Testis (tissue), 3 donors: ENCODE results near the gene BCAS2. TPM values are rescaled to one million over a fixed set of nuclear protein-coding genes. Genes with fewer than 3 reads are reported as not detected.

ENCODE experiments used
- DNase-seq: peaks from one replicate; pipeline ENCODE4 v3.0.0-alpha.2; 2019
- H3K27ac ChIP-seq, 2 donors: fragments of 200-600 bp; sonication (generic); one replicate each; pipeline ENCODE4 v1.5.1; 2019
- H3K27me3 ChIP-seq: fragments of 200-600 bp; sonication (generic); one replicate; pipeline ENCODE4 v1.5.1; 2019
- H3K36me3 ChIP-seq: fragments of 200-600 bp; sonication (generic); one replicate; pipeline ENCODE4 v1.5.1; 2017; ENCODE audit warnings: low read depth; ENCODE audit errors: missing control alignments
- H3K4me1 ChIP-seq: fragments of 200-600 bp; sonication (generic); one replicate; pipeline ENCODE4 v1.5.1; 2019
- H3K4me3 ChIP-seq, 2 donors: fragments of 200-600 bp; sonication (generic); one replicate each; pipeline ENCODE4 v1.5.1; 2017 to 2019
- H3K9me3 ChIP-seq: fragments of 200-600 bp; sonication (generic); one replicate; pipeline ENCODE4 v1.5.1; 2017
- POLR2A ChIP-seq: fragments of 450-650 bp; IDR thresholded peaks from one replicate; pipeline ENCODE4 v1.6.1; 2017; ENCODE audit warnings: antibody characterized with exemption, mild to moderate bottlenecking, moderate library complexity
- WGBS, 2 donors: methylation state at CpG; one replicate each; pipeline ENCODE4 v1.1.5; 2018; 5-methylcytosine and 5-hydroxymethylcytosine counted together
- intact Hi-C: fragments of 100-400 bp; cut with DNase I; formaldehyde crosslinking; loops from one replicate; pipeline ENCODE4 v1.15.1; 2023; ENCODE audit warnings: low total_unique reads
- polyA plus RNA-seq: library from polyadenylated mRNA; stranded (reverse); fragments of 350-450 nt; fragmentation: Illumina TruSeq; extraction: RNeasy Lipid Tissue Mini Kit (QIAGEN cat#74804); gene quantifications from one replicate; pipeline ENCODE4 v1.2.3, GENCODE V29; 2014; ENCODE audit warnings: low read depth, low replicate concordance; ENCODE audit not compliant: insufficient read depth
- total RNA-seq, 2 donors: library from RNA; depleted of rRNA; stranded (reverse); fragments of >200 nt; gene quantifications; one replicate each; pipeline ENCODE4 v1.2.3, GENCODE V29; 2016
- TF ChIP-seq, protein P1 (sequence below), 3 experiments: fragments of 450-650 bp in 2 of 3; fragments of 200-600 bp in 1 of 3; sonication (generic) in 1 of 3; IDR thresholded peaks; one replicate each; pipeline ENCODE4 v1.5.1; 2016 to 2019; ENCODE audit warnings: antibody characterized with exemption in 3 of 3, mild to moderate bottlenecking in 2 of 3, moderate library complexity in 1 of 3

The BCAS2 gene
- total and polyA plus RNA-seq, 3 donors from 2014 or later: 41.8 to 51.4 (median 47.7) TPM

DNA sequence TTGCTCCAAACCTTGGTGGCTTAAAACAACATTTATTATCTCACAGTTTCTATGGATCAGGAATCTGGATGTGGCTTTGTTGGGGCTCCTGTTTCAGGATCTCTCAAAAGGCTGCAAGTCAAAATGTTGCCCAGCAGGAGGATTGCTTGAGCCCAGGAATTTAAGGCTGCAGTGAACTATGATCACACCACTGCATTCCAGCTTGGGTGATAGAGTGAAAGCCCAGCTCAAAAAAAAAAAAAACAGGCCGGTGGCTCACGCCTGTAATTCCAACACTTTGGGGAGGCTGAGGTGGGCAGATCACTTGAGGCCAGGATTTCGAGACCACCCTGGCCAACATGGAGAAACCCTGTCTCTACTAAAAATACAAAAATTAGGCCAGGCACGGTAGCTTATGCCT lies 30.0 kb downstream of the BCAS2 start:
- TF ChIP-seq POLR2A: no peak
- TF ChIP-seq, protein P1, sequence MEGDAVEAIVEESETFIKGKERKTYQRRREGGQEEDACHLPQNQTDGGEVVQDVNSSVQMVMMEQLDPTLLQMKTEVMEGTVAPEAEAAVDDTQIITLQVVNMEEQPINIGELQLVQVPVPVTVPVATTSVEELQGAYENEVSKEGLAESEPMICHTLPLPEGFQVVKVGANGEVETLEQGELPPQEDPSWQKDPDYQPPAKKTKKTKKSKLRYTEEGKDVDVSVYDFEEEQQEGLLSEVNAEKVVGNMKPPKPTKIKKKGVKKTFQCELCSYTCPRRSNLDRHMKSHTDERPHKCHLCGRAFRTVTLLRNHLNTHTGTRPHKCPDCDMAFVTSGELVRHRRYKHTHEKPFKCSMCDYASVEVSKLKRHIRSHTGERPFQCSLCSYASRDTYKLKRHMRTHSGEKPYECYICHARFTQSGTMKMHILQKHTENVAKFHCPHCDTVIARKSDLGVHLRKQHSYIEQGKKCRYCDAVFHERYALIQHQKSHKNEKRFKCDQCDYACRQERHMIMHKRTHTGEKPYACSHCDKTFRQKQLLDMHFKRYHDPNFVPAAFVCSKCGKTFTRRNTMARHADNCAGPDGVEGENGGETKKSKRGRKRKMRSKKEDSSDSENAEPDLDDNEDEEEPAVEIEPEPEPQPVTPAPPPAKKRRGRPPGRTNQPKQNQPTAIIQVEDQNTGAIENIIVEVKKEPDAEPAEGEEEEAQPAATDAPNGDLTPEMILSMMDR (IDR thresholded peaks at IDR 0.05): no peak
- intact Hi-C loops: no loop called here
- Histone ChIP-seq H3K9me3 (no peaks in the 10 kb centered on the region), H3K36me3 (no peaks in the 10 kb centered on the region), H3K4me3 (no peak overlapping the region), H3K27me3 (no peaks in the 10 kb centered on the region), H3K27ac (no peak overlapping the region), H3K4me1 (no peaks in the 10 kb centered on the region)
- no peak for DNase-seq
- 84 to 93% methylated on average over 4 of the region's 4 CpGs for WGBS, 2 donors

DNA sequence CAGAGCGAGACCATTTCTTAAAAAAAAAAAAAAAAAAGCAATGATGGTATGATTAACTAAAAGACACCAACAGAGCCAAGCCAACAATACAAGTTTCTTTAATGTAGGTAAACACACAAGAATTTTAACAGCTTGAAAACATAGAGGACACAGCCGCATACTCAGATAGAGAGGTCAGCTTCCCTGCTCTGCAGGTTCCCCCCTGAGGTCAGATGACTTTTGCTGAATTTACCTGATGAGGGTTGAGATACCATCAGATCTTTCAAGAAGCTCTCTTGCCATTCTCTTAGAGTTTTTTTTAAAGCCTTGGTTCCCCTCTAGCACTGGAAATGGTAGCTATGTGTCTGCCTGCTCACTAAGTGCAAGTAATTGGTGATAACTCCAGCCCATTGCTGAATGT lies 31.1 kb downstream of the BCAS2 start:
- Histone ChIP-seq H3K4me1 (no peaks in the 10 kb centered on the region), H3K36me3 (no peaks in the 10 kb centered on the region), H3K9me3 (no peaks in the 10 kb centered on the region), H3K27me3 (no peaks in the 10 kb centered on the region), H3K4me3 (no peak overlapping the region), H3K27ac (no peak overlapping the region)
- WGBS, 2 donors: 91 to 93% methylated on average over 2 of the region's 2 CpGs
- intact Hi-C loops: no loop called here
- TF ChIP-seq POLR2A: no peak
- TF ChIP-seq, protein P1 (IDR thresholded peaks at IDR 0.05): no peak
- DNase-seq: no peak

DNA sequence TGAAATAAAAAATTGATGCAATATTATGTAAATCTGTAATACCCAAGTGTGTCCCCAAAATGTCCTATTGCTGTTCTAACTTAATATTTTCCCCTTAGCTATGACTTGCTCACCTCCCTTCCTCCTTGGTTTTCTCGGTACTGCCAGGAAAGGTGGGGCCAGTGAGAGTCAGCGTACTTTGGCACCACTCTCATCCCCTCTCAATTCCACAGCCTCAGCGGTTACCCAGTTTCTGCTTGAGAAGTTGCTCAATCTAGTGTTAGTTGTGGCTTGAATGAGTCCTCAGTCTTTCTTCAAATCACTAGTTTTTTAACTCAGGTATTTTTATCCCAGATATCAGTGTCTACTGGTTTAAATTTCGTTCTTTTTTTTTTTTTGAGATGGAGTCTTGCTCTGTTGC lies 32.3 kb downstream of the BCAS2 start:
- no peaks in the 10 kb centered on the region for H3K36me3 ChIP-seq
- intact Hi-C loops: no loop called here
- no peak for DNase-seq
- TF ChIP-seq, protein P1 (IDR thresholded peaks at IDR 0.05): no peak
- TF ChIP-seq POLR2A: no peak
- H3K9me3 ChIP-seq: no peaks in the 10 kb centered on the region
- 75 to 80% methylated on average over 4 of the region's 4 CpGs for WGBS, 2 donors
- H3K27ac ChIP-seq: no peak overlapping the region
- H3K4me1 ChIP-seq: no peaks in the 10 kb centered on the region
- no peaks in the 10 kb centered on the region for H3K27me3 ChIP-seq
- H3K4me3 ChIP-seq: no peak overlapping the region

DNA sequence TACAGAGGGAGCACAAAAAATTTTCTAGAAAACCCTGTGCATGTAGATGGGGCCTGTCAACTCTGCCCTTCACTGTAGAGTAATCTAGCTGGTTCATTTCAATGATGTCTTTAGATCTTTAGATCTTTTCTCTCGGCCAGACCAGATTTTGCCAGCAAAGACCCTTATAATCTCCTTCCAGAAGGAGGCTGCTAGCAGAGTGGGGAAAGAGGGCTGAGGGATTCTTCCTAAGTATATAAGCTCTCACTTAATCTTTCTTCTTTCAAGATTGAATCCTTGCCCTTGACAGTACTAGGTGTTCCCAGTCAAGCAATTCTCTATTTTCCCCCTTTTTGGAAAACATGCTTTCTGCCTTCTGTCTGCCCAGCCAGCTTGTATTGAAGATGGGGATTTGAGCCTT lies 34.3 kb downstream of the BCAS2 start:
- no peaks in the 10 kb centered on the region for H3K4me1 ChIP-seq
- no peak overlapping the region for H3K4me3 ChIP-seq
- H3K36me3 ChIP-seq: no peaks in the 10 kb centered on the region
- no peak for DNase-seq
- H3K9me3 ChIP-seq: no peaks in the 10 kb centered on the region
- no peak overlapping the region for H3K27ac ChIP-seq
- intact Hi-C loops: no loop called here
- WGBS, 2 donors: 88 to 92% methylated on average over 1 of the region's 1 CpG
- no peak for TF ChIP-seq POLR2A
- TF ChIP-seq, protein P1 (IDR thresholded peaks at IDR 0.05): no peak
- no peaks in the 10 kb centered on the region for H3K27me3 ChIP-seq

DNA sequence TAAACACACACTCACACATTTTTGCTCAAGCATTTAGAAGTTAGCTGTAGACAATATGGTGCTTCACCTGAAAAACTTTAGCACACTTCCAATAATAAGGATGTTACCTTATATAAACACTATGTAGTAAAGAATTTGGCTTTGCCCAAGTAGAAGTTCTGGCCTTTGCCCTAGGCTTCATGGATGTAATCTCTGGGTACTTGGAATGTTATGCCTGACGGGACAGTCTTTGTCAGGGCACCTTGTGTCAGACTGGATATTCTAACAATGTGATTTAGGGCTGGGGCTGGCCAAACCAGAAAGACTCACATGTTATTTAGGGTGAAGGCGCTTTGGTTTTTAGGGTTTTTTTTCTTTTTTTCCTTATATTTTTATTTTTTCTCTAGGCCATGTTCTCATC lies 35.6 kb downstream of the BCAS2 start:
- H3K27ac ChIP-seq: no peak overlapping the region
- no peaks in the 10 kb centered on the region for H3K27me3 ChIP-seq
- no peaks in the 10 kb centered on the region for H3K9me3 ChIP-seq
- TF ChIP-seq, protein P1 (IDR thresholded peaks at IDR 0.05): no peak
- TF ChIP-seq POLR2A: no peak
- no peak overlapping the region for H3K4me3 ChIP-seq
- intact Hi-C loops: no loop called here
- 77 to 84% methylated on average over 2 of the region's 2 CpGs for WGBS, 2 donors
- no peak for DNase-seq
- no peaks in the 10 kb centered on the region for H3K36me3 ChIP-seq
- H3K4me1 ChIP-seq: no peaks in the 10 kb centered on the region
